ENCODE results near the gene VWA5B2. TPM values are rescaled to one million over a fixed set of nuclear protein-coding genes. Genes with fewer than 3 reads are reported as not detected.
A peak's percentile ranks its signal among the peaks of the same experiment; 100 is the strongest.

VWA5B2 gene
- total RNA-seq, 1 experiment from 2014 or later, result 0.44 TPM

DNA sequence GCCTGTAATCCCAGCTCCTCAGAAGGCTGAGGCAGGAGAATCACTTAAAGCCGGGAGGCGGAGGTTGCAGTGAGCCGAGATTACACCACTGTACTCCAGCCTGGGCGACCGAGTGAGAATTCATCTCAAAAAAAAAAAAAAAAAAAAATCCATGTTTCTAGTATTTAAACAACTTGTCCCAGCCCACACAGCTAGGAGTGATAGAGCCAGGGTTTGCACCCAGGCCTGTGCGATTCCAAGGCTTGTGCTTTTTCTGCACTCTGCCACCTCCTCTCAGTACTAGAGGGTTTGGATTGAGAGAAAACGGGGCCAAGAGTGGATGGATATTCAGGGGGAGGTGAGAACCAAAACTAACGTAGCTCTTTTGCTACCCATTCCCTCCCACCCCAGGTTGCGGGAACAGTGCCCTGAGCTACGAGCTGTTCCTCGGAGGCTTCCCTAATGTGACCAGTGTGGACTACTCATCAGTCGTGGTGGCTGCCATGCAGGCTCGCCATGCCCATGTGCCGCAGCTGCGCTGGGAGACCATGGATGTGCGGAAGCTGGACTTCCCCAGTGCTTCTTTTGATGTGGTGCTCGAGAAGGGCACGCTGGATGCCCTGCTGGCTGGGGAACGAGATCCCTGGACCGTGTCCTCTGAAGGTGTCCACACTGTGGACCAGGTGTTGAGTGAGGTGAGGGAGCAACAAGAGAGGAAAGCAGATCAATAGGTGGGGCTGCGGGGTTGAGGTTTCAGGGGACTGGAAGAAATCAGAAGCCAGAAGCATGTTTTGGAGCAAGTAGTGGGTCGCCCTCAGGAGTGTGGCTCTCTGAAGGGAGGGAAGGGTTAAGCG is 27.9 kb downstream of the VWA5B2 start (continued):
- TF ChIP-seq, protein P1, sequence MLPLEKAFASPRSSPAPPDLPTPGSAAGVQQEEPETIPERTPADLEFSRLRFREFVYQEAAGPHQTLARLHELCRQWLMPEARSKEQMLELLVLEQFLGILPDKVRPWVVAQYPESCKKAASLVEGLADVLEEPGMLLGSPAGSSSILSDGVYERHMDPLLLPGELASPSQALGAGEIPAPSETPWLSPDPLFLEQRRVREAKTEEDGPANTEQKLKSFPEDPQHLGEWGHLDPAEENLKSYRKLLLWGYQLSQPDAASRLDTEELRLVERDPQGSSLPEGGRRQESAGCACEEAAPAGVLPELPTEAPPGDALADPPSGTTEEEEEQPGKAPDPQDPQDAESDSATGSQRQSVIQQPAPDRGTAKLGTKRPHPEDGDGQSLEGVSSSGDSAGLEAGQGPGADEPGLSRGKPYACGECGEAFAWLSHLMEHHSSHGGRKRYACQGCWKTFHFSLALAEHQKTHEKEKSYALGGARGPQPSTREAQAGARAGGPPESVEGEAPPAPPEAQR (CRISPR knock-in tag; IDR thresholded peaks at IDR 0.05), result no peak

DNA sequence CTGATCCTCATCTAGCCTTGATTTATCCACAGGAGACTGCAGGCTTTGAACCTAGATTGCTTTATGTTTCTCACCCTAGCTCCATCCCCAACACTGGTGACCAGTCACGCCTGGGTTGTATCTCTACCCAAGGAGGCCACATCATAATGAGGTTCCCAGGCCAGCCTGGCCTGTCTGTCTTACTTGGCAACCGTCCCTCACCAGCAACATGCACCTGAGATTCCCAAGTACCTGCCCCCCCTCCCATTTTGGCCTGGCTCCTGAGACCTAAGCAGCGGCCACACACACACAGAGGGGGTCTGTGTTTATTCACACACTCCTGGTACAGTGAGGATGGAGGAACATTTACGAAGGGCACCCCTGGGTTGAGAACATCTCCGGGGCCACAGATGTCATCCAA is 29.5 kb downstream of the VWA5B2 start:
- Mint-ChIP-seq H3K4me1 (peaks cover 12% of the 10 kb centered on the region), H3K36me3 (peaks cover 3% of the 10 kb centered on the region; the same call in 1 of the 2 replicates), H3K27me3 (ENCODE audit: low read depth) (peaks cover 60% of the 10 kb centered on the region), H3K27ac (no peak overlapping the region), H3K9me3 (no peaks in the 10 kb centered on the region), H3K4me3 (peak overlapping the region; percentile 62)
- ATAC-seq, result no peak
- TF ChIP-seq, protein P2, sequence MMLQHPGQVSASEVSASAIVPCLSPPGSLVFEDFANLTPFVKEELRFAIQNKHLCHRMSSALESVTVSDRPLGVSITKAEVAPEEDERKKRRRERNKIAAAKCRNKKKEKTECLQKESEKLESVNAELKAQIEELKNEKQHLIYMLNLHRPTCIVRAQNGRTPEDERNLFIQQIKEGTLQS (CRISPR knock-in tag; conservative IDR thresholded peaks at IDR 0.05), result no peak
- TF ChIP-seq SP1 (CRISPR knock-in tag; conservative IDR thresholded peaks at IDR 0.05), result no peak
- TF ChIP-seq, protein P3, sequence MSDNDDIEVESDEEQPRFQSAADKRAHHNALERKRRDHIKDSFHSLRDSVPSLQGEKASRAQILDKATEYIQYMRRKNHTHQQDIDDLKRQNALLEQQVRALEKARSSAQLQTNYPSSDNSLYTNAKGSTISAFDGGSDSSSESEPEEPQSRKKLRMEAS (CRISPR knock-in tag; IDR thresholded peaks at IDR 0.05), result no peak
- TF ChIP-seq, protein P4, sequence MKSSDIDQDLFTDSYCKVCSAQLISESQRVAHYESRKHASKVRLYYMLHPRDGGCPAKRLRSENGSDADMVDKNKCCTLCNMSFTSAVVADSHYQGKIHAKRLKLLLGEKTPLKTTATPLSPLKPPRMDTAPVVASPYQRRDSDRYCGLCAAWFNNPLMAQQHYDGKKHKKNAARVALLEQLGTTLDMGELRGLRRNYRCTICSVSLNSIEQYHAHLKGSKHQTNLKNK (CRISPR knock-in tag; IDR thresholded peaks at IDR 0.05), result no peak
- no peak for TF ChIP-seq HMGA2 (CRISPR knock-in tag; IDR thresholded peaks at IDR 0.05)
- no peak for TF ChIP-seq ATF1 (CRISPR knock-in tag; IDR thresholded peaks at IDR 0.05)
- no peak for TF ChIP-seq TP53 (CRISPR knock-in tag; IDR thresholded peaks at IDR 0.05)
- CTCF ChIA-PET, result interaction anchor here (0.7 to 4.4 kb wide), 3 partner anchors 31 to 248 kb away, joined by 5 to 23 read pairs (median 7); no protein-coding TSS in a partner anchor
- no peak for DNase-seq (ENCODE audit: low spot score)
- POLR2A ChIA-PET, result no interaction called here

DNA sequence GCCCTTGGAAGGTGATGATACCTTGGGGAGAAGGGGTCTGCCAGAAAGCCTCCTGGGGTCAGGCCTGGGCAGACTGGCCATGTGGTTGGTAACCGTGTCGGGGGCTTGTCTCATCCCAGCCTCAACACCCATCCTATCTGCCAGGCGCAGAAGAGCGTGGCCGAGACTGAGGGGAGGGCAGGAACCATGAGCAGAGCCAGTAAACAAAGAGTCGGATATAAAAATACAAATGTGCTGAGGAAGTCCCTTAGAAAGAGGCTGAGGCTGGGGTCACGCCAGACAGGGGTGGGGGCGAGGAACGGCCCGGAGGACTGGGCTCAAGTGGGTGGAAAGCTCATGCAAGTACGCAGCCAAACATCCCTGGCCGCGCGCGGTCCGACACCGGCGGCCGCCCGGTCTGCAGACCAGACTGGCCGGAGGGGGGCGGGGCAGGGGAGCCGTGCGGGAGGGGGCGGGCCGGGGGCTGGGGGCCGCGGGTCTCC is 30.1 kb downstream of the VWA5B2 start:
- Mint-ChIP-seq H3K4me3 (peak overlapping the region; percentile 62), H3K36me3 (peaks cover 3% of the 10 kb centered on the region; the same call in 1 of the 2 replicates), H3K27me3 (ENCODE audit: low read depth) (peaks cover 65% of the 10 kb centered on the region), H3K4me1 (peaks cover 12% of the 10 kb centered on the region), H3K27ac (no peak overlapping the region), H3K9me3 (no peaks in the 10 kb centered on the region)
- no peak for ATAC-seq
- ChIA-PET POLR2A (no interaction called here), CTCF (interaction anchor here (0.7 to 4.4 kb wide), 5 partner anchors 10 to 249 kb away, joined by 5 to 28 read pairs (median 7); partner anchors contain the start of gene EEF1AKMT4)
- no peak for DNase-seq (ENCODE audit: low spot score)
- TF ChIP-seq, protein P5, sequence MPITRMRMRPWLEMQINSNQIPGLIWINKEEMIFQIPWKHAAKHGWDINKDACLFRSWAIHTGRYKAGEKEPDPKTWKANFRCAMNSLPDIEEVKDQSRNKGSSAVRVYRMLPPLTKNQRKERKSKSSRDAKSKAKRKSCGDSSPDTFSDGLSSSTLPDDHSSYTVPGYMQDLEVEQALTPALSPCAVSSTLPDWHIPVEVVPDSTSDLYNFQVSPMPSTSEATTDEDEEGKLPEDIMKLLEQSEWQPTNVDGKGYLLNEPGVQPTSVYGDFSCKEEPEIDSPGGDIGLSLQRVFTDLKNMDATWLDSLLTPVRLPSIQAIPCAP (CRISPR knock-in tag; IDR thresholded peaks at IDR 0.05), result no peak
- no peak for TF ChIP-seq CREB1 (CRISPR knock-in tag; IDR thresholded peaks at IDR 0.05)
- no peak for TF ChIP-seq TP53 (CRISPR knock-in tag; IDR thresholded peaks at IDR 0.05)
- TF ChIP-seq FOXP1 (CRISPR knock-in tag; IDR thresholded peaks at IDR 0.05; ENCODE audit: borderline replicate concordance), result no peak
- TF ChIP-seq, protein P6, sequence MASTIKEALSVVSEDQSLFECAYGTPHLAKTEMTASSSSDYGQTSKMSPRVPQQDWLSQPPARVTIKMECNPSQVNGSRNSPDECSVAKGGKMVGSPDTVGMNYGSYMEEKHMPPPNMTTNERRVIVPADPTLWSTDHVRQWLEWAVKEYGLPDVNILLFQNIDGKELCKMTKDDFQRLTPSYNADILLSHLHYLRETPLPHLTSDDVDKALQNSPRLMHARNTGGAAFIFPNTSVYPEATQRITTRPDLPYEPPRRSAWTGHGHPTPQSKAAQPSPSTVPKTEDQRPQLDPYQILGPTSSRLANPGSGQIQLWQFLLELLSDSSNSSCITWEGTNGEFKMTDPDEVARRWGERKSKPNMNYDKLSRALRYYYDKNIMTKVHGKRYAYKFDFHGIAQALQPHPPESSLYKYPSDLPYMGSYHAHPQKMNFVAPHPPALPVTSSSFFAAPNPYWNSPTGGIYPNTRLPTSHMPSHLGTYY (CRISPR knock-in tag; IDR thresholded peaks at IDR 0.05), result no peak
- TF ChIP-seq, protein P7, sequence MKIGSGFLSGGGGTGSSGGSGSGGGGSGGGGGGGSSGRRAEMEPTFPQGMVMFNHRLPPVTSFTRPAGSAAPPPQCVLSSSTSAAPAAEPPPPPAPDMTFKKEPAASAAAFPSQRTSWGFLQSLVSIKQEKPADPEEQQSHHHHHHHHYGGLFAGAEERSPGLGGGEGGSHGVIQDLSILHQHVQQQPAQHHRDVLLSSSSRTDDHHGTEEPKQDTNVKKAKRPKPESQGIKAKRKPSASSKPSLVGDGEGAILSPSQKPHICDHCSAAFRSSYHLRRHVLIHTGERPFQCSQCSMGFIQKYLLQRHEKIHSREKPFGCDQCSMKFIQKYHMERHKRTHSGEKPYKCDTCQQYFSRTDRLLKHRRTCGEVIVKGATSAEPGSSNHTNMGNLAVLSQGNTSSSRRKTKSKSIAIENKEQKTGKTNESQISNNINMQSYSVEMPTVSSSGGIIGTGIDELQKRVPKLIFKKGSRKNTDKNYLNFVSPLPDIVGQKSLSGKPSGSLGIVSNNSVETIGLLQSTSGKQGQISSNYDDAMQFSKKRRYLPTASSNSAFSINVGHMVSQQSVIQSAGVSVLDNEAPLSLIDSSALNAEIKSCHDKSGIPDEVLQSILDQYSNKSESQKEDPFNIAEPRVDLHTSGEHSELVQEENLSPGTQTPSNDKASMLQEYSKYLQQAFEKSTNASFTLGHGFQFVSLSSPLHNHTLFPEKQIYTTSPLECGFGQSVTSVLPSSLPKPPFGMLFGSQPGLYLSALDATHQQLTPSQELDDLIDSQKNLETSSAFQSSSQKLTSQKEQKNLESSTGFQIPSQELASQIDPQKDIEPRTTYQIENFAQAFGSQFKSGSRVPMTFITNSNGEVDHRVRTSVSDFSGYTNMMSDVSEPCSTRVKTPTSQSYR (CRISPR knock-in tag; IDR thresholded peaks at IDR 0.05), result no peak
- TF ChIP-seq, protein P3 (CRISPR knock-in tag; IDR thresholded peaks at IDR 0.05), result no peak
- TF ChIP-seq, protein P8, sequence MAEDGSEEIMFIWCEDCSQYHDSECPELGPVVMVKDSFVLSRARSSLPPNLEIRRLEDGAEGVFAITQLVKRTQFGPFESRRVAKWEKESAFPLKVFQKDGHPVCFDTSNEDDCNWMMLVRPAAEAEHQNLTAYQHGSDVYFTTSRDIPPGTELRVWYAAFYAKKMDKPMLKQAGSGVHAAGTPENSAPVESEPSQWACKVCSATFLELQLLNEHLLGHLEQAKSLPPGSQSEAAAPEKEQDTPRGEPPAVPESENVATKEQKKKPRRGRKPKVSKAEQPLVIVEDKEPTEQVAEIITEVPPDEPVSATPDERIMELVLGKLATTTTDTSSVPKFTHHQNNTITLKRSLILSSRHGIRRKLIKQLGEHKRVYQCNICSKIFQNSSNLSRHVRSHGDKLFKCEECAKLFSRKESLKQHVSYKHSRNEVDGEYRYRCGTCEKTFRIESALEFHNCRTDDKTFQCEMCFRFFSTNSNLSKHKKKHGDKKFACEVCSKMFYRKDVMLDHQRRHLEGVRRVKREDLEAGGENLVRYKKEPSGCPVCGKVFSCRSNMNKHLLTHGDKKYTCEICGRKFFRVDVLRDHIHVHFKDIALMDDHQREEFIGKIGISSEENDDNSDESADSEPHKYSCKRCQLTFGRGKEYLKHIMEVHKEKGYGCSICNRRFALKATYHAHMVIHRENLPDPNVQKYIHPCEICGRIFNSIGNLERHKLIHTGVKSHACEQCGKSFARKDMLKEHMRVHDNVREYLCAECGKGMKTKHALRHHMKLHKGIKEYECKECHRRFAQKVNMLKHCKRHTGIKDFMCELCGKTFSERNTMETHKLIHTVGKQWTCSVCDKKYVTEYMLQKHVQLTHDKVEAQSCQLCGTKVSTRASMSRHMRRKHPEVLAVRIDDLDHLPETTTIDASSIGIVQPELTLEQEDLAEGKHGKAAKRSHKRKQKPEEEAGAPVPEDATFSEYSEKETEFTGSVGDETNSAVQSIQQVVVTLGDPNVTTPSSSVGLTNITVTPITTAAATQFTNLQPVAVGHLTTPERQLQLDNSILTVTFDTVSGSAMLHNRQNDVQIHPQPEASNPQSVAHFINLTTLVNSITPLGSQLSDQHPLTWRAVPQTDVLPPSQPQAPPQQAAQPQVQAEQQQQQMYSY (CRISPR knock-in tag; IDR thresholded peaks at IDR 0.05), result no peak
- no peak for TF ChIP-seq ZNF138 (CRISPR knock-in tag; conservative IDR thresholded peaks at IDR 0.05)
- TF ChIP-seq TEAD1 (CRISPR knock-in tag; IDR thresholded peaks at IDR 0.05), result no peak

Measured in WTC11 (cell line).